WTC11 (cell line): ENCODE results near the gene OR52H1.

ENCODE experiments used
- FOXP4 ChIP-seq: sonication (generic); formaldehyde crosslinking; IDR thresholded peaks from 2 replicates; pipeline ENCODE4 v1.8.0; 2022; ENCODE audit warnings: mild to moderate bottlenecking, missing genetic modification reagents
- RELA ChIP-seq: sonication (generic); formaldehyde crosslinking; IDR thresholded peaks from 2 replicates; pipeline ENCODE4 v1.8.1; 2022; ENCODE audit warnings: missing genetic modification reagents, mild to moderate bottlenecking, borderline replicate concordance

DNA sequence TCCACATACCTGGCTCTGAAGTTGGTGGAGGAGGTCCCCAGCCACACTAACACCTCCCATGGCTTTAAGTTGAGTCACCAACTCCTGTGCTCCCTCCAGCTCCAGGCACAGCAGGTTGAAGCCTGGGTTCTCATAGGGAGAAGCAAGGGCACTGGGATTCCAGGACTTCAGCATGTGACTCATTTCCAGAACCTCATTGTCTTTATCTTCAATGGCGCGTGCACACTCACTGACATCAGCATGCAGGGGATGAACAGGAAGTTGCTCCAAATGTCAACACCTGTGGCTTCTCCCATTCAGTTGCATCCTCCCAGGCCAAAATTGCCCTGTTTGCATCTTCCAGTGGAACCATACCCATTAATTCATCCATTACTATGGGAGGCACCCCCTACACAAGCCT, 26.0 kb downstream of the OR52H1 start:
- no peak for TF ChIP-seq RELA (CRISPR knock-in tag)
- no peak for TF ChIP-seq FOXP4 (CRISPR knock-in tag)
